A673 (cell line): Measurements from ENCODE around the gene AFAP1.

Experiments
- CTCF ChIP-seq: fragments of 300-800, 200-600 bp; sonication (generic); conservative IDR thresholded peaks from 2 replicates; pipeline ENCODE4 v1.5.1; 2017; ENCODE audit warnings: low read depth, mild to moderate bottlenecking, antibody characterized with exemption, low read length, moderate library complexity, mixed read lengths
- EZH2 ChIP-seq: fragments of 200-600 bp; sonication (generic); IDR thresholded peaks from 2 replicates; pipeline ENCODE4 v1.6.1; 2017; ENCODE audit warnings: borderline replicate concordance, low read depth, mild to moderate bottlenecking, mixed read lengths, antibody characterized with exemption, low read length; ENCODE audit not compliant: poor library complexity, severe bottlenecking

GRCh38 chr4:7841071-7841470 lies 98.6 kb downstream of the AFAP1 start:
- TF ChIP-seq CTCF (no peak), EZH2 (no peak)
